NB4 (cell line): ENCODE results near the gene DUOXA2.

Experiments
- DNase-seq: peaks from one replicate; pipeline ENCODE4 v3.0.0; 2010; ENCODE audit warnings: low read depth
- H3K4me3 ChIP-seq: one replicate; pipeline ENCODE4 v1.5.1; 2011; ENCODE audit warnings: mild to moderate bottlenecking, low read depth, low read length, moderate library complexity
- MAX ChIP-seq: IDR thresholded peaks from 2 replicates; pipeline ENCODE4 v1.6.1; 2011; ENCODE audit warnings: low read depth, low read length
- MYC ChIP-seq: IDR thresholded peaks from 2 replicates; pipeline ENCODE4 v1.6.1; 2011; ENCODE audit warnings: low read depth, low read length
- POLR2A ChIP-seq: IDR thresholded peaks from 2 replicates; pipeline ENCODE4 v1.6.1; 2011; ENCODE audit warnings: mild to moderate bottlenecking; ENCODE audit not compliant: insufficient read length; ENCODE audit errors: extremely low read depth
- TF ChIP-seq, protein P1 (sequence below): IDR thresholded peaks from one replicate; pipeline ENCODE4 v1.5.1; 2012; ENCODE audit warnings: low read depth, low read length

DUOXA2 gene

GRCh38 chr15:45116482-45117307 is 2.6 kb downstream of the DUOXA2 start:
- H3K4me3 ChIP-seq, result no peak overlapping the region

GRCh38 chr15:45117308-45118130 is 3.4 kb downstream of the DUOXA2 start:
- TF ChIP-seq POLR2A (no peak), MYC (no peak), MAX (no peak)
- TF ChIP-seq, protein P1, sequence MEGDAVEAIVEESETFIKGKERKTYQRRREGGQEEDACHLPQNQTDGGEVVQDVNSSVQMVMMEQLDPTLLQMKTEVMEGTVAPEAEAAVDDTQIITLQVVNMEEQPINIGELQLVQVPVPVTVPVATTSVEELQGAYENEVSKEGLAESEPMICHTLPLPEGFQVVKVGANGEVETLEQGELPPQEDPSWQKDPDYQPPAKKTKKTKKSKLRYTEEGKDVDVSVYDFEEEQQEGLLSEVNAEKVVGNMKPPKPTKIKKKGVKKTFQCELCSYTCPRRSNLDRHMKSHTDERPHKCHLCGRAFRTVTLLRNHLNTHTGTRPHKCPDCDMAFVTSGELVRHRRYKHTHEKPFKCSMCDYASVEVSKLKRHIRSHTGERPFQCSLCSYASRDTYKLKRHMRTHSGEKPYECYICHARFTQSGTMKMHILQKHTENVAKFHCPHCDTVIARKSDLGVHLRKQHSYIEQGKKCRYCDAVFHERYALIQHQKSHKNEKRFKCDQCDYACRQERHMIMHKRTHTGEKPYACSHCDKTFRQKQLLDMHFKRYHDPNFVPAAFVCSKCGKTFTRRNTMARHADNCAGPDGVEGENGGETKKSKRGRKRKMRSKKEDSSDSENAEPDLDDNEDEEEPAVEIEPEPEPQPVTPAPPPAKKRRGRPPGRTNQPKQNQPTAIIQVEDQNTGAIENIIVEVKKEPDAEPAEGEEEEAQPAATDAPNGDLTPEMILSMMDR, result no peak
- no peak overlapping the region for H3K4me3 ChIP-seq
- DNase-seq, result no peak

More at GRCh38 chr15:45116482-45117307, 2.6 kb downstream of the DUOXA2 start:
- no peak for DNase-seq
- TF ChIP-seq MYC (no peak), MAX (no peak), POLR2A (no peak)
- TF ChIP-seq, protein P1, result no peak

DNA sequence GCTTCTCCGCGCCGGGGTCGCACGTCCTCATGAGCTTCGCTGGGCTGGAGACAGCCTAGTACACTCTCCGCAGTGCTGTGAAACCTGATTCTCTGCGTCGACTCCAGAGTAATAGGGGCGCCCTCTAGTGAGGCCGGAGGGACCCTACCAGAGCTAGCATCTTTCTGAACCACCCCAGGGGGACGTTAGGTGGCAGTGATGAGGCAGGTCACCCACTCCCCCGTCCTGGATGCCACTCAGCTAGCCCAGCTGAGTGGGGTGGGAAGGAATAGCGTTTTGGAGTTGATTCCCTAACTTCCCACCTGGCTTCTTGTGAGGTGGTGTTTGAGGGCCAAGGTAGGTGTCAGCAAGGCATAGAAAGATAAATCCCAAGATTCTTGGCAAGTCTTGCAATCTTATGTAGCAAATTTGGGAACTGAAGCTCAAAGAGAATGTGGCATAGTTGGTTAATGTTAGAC is 4.0 kb downstream of the DUOXA2 start:
- TF ChIP-seq, protein P1, result peak; percentile 99
- no peak for TF ChIP-seq MYC
- peak; percentile 84 for DNase-seq
- no peak overlapping the region for H3K4me3 ChIP-seq

- no peak for DNase-seq
- H3K4me3 ChIP-seq, result no peak overlapping the region
- TF ChIP-seq MYC (no peak), MAX (no peak)
Observed at GRCh38 chr15:45118996-45119395, 4.9 kb downstream of the DUOXA2 start.

DNA sequence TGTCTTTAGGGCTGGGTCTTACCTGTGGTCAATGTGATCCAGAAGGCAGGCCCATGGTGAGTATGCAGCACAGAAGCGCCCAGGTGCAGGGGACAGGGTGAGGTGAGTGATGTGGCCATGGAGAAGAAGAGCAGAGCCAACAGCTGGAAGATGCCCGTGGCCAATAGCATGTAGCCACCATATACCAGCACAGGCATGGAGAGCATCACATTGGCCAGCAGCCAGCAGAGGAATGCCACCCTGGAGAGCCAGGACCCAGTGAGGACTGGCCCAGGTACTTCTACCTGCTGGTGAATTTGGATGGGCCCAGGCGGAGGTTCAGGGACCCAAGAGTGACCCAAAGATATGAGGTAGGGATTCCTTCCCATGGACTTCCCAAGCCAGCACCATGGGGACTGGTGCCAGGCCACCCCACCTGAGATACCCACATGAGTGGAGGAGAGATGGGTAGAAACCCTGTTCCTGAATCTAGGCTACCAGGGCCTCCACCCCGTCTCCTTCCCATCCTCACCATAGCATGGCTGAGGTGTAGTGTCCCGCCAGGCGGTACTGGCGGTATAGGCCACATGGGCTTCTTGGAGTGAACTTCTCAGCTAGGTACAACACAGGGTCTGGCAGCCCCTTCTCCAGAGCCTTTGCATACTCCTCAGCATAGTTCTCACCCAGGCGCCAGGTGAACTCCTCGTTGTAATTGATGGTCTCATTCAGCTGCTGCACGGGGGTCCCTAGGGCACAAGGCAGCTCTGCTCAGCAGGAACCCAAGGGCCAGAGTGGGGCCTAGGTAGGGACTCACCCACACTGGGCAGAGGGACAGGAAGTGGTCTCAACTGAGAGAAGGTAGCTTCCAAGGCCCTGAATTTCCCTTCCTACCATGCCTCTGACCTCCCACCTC is 6.2 kb downstream of the DUOXA2 start:
- no peak overlapping the region for H3K4me3 ChIP-seq
- no peak for DNase-seq
- TF ChIP-seq MYC (no peak), MAX (no peak), POLR2A (no peak)
- TF ChIP-seq, protein P1, result no peak
